Stimulated activated CD4-positive, alpha-beta T cell treated with anti-CD3 and anti-CD28 coated beads, TNF-alpha, amount 100 ng/mL, for 1 hour (primary cell): ENCODE measurements around the gene CCNI2.

ENCODE experiments used
- DNase-seq, 3 donors: peaks; one replicate each; pipeline ENCODE4 v3.0.0-alpha.2; 2020; ENCODE audit warnings: low read depth in 3 of 3, low spot score in 1 of 3

The CCNI2 gene, protein sequence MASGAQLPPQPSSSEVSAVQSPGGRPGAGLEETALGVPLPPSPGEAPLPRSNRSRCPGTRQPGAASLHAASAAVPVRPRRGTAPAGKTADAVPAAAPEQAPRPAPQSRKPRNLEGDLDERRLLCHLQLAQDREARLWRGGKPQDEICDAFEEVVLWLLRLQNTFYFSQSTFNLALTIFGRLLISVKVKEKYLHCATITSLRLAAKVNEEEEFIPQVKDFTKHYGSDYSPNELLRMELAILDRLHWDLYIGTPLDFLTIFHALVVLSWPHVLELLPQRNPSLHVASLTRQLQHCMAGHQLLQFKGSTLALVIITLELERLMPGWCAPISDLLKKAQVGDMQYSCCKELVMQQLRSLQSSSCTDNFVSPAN

DNA sequence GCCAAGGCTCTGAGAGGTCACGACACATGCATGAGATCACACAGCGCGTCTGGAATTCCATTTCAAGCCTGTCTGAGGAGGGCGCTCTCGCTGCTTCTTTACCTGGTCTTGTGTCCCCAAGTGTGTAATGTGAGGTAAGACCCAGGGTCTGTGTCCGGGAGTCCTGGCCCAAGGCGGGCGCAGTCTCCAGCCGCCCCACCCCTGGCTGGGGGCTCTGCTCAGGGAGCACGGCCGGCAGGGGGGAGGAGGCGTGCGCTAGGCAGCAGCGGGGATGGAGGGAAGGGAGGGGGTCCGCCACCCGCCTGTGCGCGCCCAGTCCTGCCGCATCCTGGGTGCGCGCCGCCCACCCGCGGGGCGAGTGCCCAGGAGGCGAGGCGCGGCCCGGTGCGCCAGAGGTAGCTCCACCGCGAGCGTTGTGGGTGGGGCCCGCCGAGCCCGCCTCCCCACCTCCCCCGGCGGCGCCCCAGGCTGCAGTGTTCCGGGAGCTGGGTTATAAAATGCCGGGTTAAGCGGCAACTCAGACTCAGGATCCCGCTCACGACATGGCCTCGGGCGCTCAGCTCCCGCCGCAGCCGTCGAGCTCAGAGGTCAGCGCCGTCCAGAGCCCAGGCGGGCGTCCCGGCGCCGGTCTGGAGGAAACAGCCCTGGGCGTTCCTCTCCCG, at the start of gene CCNI2:
Gene CCNI2, plus strand, starts transcription at position 473 of the 662 bp plus-strand sequence. Its CDS starts 70 bp downstream, at position 543.
- peak in 2 of 3 donors; percentile 46 to 58 for DNase-seq

DNA sequence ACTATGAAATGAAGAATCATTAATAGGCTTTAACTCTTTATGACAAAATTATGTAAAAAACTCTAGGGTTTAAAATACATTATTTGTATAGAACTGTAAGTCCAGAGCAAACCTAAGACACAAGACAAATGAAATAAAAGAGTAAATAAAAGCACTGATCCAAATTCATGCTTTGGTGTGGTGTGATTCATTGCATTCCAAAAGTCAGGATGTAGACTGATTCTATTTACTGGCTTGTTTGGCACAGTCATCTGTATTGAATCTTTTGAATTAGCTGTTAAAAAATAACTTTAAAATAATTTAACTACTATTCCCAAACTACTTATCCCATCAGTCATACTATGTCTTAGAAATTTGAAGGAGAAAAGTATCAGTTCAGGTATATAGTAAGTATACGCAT, 42.4 kb upstream of the CCNI2 start:
- DNase-seq: no peak

DNA sequence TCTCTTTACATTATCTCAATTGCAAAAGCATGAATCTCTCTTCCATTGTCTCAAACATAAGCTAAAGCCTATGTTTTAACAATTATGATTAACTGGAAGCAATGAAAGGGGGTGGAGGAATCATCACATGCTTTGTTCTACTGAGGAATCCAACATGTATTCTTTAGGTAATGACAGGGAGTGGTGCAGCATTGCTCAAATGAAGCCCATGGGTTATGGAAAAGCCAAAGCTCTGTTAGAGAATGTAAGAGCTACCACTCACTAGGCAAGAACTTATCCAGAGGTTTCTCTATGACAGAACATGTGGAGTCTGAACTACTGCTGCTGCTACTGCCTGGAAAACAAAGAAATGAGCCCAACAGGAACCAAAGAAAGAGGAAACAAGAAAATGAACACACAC, 38.6 kb upstream of the CCNI2 start:
- DNase-seq: no peak

DNA sequence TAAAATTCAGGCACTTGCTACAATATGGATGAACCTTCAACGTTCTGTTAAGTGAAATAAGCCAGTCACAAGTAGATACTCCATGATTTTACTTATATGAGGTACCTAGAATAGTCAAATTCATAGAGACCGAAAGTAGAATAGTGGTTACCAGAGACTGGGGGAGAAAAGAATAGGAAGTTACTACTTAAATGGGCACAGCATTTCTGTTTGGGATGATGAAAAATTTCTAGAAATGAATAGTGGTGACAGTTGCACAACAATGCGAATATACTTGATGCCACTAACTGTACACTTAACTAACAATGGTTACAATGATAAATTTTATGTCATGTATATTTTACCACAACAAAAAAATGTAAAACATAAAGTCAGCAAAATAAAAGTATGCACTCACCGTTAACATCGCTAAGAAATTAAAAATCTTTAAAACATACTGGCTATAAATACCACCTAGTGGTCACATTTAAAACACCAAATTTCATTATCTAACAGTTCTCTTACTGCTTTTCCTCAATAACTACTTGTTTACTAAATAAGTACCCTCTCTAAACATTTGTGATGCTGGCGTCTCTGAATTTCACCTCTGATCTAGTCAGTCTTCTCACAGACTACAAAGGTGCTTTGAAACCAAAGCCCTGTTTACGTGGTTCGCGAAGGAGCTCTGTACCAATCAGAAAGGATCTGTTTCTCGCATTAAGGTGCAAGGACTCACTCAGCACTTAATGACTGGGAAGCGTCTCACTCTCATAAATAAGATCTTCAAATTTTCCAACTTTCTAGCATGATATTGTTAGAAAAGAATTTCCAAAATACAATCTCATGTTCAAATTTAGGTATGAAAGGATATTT, 32.5 kb upstream of the CCNI2 start:
- no peak for DNase-seq

DNA sequence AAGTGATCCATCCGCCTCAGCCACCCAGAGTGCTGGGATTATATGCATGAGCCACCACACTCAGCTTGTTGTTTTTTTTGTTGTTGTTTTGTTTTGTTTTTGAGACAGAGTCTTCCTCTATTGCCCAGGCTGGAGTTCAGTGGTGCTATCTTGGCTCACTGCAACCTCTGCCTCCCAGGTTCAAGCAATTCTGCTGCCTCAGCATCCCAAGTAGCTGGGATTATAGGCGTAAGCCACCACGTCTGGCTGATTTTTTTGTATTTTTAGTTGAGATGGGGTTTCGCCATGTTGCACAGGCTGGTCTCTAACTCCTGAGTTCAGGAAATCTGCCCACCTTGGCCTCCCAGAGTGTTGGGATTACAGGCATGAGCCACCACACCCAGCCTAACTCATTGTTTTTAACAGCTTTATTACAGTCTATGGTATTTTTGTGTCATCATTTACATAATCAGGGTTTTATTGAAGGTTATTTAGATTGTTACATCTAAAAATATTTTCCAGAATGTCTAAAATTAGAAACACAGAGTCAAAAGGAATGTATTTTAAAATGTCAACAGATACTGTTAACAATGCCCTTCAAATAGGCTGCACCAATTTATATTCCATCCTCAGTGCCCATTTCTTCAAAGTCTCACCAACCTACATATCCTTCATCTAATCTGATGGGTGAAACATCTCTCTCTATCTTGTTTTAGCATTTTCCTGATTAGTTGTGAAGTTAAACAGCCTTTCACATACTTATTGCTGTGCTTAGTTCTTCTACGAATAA, 28.5 kb upstream of the CCNI2 start:
- DNase-seq: no peak

DNA sequence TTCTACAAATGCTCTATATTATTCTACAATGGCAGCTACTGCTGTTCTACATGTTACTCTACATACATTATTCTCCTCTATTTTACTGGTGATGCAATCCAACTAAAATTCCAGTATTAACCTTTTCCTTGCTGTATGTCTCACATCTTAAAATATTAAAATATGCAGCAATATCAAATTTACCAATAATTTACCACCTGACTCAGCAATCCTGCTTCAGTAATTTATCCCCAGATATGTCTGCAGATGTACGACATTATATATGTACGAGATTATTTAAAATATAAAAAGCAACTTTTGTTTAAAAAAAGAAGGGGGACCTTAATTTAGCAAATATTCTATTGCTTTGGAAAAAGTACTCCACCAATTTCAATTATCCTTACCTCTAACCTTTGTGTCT, 21.5 kb upstream of the CCNI2 start:
- no peak for DNase-seq

DNA sequence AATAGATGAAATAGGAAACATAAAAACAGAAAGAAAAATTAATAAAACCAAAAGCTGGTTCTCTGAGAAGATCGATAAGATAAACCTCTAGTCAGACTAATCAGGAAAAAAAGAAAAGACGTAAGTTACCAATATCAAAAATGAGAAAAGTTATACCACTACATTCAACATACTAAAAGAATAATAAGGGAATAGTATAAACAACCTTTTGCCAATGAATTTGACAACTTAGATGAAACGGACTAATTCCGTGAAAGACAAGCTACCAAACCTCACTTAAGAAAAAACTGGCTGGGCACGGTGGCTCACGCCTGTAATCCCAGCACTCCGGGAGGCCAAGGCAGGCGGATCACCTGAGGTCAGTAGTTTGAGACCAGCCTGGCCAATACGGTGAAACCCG, 17.3 kb upstream of the CCNI2 start:
- DNase-seq: no peak

DNA sequence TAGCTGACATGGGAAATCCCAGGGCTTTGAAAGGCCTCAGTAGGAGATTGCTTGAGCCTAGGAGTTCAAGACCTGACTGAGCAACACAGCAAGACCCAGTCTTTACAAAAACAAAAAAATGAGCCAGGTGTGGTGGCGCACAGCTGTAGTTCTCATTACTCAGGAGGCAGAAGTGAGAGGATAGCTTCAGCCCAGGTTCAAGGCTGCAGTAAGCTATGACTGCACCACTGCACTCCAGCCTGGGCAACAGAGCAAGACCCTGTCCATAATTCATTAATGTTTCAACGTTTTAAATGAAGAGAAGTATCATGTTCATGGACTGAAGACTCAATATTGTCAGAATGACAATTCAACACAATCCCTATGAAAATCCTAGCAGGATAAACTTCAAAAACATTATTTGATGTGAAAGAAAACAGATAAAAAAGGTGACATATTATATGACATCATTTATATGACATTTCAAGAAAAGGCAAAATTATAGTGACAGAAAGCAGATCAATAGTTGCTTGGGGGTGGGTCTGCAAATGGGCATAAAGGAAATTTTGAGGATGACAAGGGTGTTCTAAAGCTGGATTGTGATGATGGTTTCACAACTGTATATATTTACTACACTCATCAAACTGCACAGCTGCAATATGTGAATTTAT, 13.6 kb upstream of the CCNI2 start:
- no peak for DNase-seq

DNA sequence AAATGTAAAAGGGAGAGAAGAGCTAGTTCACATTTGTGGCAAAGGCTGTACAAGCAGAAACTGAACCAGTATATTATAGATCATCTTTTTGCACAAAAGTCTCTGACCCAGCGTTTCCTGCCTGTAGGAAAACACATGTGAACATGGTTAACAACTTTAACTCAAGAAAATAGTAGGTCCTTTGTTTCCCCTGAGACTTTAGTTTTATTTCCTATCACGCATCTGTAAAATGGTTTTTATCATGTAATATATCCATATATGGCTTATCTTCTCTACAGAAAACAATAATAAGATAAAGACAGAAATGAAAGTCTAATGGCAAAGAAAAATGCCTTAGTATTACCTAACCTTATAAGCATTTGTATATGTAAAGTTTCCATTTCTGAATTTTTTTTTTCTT, 12.5 kb upstream of the CCNI2 start:
- no peak for DNase-seq

DNA sequence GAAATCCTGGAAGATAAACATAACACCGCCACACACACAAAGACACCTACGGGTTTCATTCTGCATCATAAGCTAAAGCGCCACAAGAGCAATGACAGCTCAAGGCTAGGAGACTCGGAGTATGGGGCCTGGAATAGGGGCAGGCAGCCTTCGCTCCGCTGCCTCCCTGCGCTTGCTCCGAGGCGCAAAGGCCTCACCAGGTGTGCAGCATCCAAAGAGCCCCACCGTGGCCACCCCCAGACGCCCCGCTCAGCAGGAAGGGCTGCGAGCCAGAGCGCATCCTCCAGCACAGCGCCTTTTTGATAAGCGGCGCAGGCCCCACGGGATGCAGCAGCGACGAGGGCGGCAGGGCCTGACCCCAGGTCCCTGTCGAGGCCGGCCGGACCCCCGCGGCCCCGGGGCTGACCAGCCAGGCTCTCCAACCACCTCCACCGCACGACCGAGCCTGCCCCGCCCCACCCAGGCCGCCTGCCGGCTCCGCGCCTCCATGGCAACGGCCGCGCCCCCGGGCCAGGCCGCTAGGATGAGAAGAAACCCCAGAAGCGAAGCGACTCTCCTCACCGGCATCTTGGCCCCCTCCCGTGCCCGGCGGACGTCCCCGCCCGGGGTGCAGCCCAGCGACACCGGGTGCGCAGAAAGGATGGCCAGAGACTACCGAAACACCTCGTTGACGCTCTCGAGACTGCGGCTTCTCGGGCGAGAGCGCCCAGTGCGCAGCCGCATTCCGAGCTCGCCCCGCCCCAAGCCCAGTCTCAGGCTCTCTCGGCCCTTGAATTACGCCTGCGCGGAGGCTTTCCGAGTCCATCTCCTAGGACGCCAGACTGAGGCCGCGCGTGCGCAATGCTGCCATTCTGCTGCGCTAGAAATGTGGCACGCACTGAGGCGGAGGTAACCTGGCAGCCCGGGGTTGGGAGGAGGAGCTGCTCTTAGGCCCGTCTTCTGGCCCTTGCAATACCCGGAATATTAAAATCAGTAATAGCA, 10.1 kb upstream of the CCNI2 start, which contains the start of gene KIF3A:
Gene KIF3A, minus strand, starts transcription at position 694 of the 981 bp plus-strand sequence. Its CDS starts 127 bp downstream, at position 567.
- peak; percentile 97 to 98 (median 98) for DNase-seq

DNA sequence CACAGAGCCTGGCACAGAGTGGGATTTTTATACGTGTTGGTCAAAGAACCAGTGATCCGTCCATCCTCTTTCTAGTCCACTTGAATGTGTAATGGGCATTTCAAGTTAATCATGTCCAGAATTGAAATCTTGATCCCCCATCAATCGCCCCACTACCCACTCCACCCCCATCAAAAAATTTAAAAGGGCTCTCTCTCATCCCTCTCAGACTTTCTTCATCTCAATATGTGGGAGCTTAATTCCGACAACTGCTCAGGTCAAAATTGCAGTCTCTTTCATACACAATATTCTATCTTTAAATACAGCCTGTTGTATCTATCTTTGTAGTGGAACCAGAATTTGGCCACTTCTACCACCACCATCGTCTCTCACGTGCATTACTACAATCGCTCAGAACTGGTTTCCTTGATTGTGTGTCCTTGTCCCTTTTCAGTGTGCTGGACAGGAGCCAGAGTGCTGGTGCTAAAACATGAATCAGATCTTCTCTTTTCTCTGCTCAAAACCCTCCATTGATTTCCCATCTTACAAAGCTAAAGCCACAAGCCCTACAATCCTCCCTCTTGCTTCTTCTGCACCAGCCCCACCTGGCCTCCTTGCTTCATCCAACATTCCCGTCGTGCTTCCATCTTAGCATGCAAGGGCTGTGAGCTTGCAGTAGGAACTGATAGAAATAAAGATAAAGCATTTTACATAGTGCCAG, 9.1 kb upstream of the CCNI2 start:
- no peak for DNase-seq

DNA sequence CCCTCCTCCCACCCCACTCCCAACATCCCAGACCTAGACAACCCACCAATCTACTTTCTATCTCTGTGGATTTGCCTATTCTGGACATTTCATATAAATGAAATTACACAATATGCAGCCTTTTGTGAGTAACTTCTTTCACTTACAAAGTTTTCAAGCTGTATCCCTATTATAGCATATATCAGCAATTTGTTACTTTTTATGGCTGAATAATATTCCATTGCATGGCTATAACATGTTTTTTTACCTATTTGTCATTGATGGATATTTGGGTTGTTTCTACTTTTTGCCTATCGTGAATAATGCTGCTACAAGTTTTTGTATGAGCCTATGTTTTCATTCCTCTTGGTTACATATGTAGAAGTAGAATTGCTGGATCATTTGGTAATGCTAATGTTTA, 8.0 kb upstream of the CCNI2 start:
- DNase-seq: no peak

DNA sequence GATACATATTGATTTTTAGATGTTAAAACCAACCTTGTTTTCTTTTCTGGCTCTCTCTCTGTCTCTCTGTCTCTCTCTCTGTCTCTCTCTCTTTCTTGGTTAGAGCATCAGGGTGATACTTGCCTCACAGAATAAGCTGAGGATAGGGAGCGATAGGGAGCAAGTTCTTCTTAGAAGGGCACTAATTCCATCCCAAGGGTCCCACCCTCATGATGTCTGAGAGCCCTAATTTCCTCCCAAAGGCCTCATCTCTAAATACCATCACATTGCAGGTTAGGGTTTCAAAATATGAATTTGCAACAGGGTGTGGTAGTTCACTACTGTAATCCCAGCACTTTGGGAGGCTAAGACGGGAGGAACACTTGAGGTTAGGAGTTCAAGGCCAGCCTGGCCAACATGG, 5.1 kb upstream of the CCNI2 start:
- DNase-seq: no peak

DNA sequence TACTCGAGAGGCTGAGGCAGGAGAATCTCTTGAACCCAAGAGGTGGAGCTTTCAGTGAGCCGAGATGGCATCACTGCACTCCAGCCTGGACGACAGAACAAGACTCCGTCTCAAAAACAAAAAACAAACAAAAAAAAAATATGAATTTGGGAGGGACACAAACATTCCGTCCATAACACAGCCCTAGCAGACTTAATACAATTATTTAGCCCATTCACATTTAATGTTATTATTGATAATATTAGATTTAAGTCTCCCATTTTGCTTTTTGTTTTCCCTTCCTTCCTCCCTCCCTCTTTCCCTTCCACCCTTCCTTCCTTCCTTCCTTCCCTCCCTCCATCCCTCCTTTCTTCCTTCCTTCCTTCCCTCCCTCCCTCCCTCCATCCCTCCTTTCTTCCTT, 4.6 kb upstream of the CCNI2 start:
- DNase-seq: no peak

DNA sequence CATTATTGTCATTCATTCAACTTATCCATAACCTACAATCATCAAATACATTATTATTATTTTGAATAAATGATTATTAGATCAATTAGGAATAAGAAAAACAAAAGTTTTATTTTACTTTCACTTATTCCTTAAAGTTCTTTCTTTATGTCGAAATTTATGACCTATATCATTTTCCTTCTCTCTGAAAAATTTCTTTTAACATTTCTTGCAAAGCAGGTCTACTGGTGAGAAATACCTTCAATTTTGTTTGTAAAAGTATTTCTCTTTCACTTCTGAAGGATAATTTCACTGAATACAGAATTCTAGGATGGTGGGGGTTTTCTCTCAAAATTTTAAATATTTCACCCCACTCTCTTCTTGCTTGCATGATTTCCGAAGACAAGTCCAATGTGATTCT, 2.6 kb upstream of the CCNI2 start:
- no peak for DNase-seq

DNA sequence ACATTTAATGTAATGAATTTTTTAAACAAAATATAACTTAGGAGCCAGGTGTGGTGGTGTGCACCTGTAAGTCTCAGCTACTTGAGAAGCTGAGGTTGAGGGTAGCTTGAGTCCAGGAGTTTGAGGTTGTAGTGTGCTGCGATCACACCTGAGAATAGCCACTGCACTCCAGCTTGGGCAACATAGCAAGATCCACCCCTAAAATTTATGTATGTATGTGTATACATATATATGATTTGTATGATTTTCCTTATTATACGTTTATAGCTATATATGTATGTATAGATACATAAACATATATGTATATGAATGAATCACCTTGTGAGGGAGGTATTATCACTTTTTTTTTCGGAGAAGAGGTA, 653 bp upstream of the CCNI2 start:
- DNase-seq: no peak

DNA sequence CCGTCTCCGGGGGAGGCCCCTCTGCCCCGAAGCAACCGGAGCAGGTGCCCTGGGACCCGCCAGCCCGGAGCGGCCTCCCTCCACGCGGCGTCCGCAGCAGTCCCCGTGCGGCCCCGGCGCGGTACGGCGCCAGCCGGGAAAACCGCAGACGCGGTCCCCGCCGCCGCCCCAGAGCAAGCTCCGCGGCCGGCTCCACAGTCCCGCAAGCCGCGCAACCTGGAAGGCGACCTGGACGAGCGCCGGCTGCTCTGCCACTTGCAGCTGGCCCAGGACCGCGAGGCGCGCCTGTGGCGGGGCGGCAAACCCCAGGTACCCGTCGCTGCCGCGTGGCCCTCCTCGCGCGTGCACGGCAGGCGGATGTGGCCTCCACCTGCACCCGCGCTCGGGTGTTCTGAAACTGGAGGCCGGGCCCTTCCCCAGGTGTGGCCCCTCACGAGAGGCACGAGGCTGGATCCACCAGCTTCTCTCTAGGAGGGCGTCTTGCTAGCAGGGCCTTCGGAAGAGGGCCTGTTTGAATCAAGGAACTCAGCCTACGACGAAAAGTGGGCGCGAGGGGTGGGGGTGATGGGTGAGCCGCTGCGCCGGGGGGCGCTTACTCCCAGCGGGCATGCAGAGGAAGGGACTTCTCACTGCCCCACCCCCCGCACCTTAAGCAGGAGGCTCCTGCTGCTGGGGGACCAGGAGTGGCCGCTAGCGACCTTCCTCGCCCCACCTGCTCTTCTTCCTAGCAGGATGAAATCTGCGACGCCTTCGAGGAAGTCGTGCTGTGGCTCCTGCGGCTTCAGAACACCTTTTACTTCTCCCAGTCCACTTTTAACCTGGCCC, 602 bp downstream of the CCNI2 start:
- DNase-seq: peak in 2 of 3 donors; percentile 16 to 37

DNA sequence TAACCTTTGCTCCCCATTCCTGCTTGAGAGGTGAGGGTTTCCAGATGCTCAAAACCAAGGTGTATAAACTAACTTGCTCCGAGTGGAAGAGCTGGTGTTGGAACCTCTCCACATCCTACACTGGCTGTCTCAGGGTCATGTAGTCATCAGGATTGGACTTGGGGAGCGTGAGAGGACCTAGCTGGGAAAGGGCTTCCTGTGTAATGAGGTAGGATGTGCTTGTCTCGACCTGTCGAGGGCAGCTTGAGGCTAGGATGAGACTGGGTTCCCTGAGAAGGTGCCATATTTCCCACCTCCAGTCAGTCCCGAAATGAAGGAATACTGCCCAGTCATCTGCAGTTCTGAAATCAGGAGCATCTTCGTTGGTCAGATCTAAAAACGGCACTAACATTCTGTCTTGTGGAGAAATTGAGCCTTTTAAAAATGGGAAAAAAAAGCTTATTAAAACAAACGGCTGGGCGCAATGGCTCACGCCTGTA, 1.3 kb downstream of the CCNI2 start:
- no peak for DNase-seq
